HG03558 (cell line): Measurements from ENCODE around the gene CD2.
"Not testable (repeated sequence)": the region's sequence is repeated elsewhere in the genome, so short reads cannot be mapped to it uniquely, and the experiment has no call there.

ENCODE experiments used
- ATAC-seq: cut with Tn5 transposase; IDR thresholded peaks from one replicate; pipeline ENCODE4 v1.9.1; 2021; ENCODE audit warnings: moderate number of reproducible peaks; ENCODE audit not compliant: unreplicated experiment; ENCODE audit errors: extremely low read depth

CD2 gene

GRCh38 chr1:116755681-116756080, 1.5 kb downstream of the CD2 start:
- ATAC-seq = no peak

- ATAC-seq = not testable (repeated sequence)
Measured at GRCh38 chr1:116756092-116756491, 1.9 kb downstream of the CD2 start.

GRCh38 chr1:116758456-116758815, 4.2 kb downstream of the CD2 start:
- not testable (repeated sequence) for ATAC-seq

GRCh38 chr1:116759636-116760035, 5.4 kb downstream of the CD2 start:
- ATAC-seq = no peak

GRCh38 chr1:116760487-116760886, 6.3 kb downstream of the CD2 start:
- ATAC-seq = no peak

- ATAC-seq = no peak
Measured at GRCh38 chr1:116760996-116761665, 6.9 kb downstream of the CD2 start.

- ATAC-seq = no peak
Measured at GRCh38 chr1:116762281-116762680, 8.1 kb downstream of the CD2 start.

- ATAC-seq = no peak
Measured at GRCh38 chr1:116762781-116763115, 8.5 kb downstream of the CD2 start.

- no peak for ATAC-seq
Measured at GRCh38 chr1:116763116-116763786, 9.0 kb downstream of the CD2 start.

- ATAC-seq = no peak
Measured at GRCh38 chr1:116763787-116764465, 9.7 kb downstream of the CD2 start.

- no peak for ATAC-seq
Measured at GRCh38 chr1:116764466-116764898, 10.3 kb downstream of the CD2 start.

- no peak for ATAC-seq
Measured at GRCh38 chr1:116764906-116765862, 11.0 kb downstream of the CD2 start.

- ATAC-seq = no peak
Measured at GRCh38 chr1:116765962-116766361, 11.7 kb downstream of the CD2 start.

GRCh38 chr1:116766616-116767469, 12.6 kb downstream of the CD2 start:
- no peak for ATAC-seq

GRCh38 chr1:116767782-116768382, 13.7 kb downstream of the CD2 start:
- no peak for ATAC-seq

- no peak for ATAC-seq
Measured at GRCh38 chr1:116768416-116769103, 14.3 kb downstream of the CD2 start.

GRCh38 chr1:116769104-116769452, 14.8 kb downstream of the CD2 start:
- peak; percentile 22 for ATAC-seq

GRCh38 chr1:116769561-116769977, 15.3 kb downstream of the CD2 start:
- peak; percentile 60 for ATAC-seq

- ATAC-seq = no peak
Measured at GRCh38 chr1:116769994-116770393, 15.8 kb downstream of the CD2 start.
